WTC11 (cell line): ENCODE data around the gene KLHL29. TPM values are rescaled to one million over a fixed set of nuclear protein-coding genes. Genes with fewer than 3 reads are reported as not detected.
"Not testable (repeated sequence)": the region's sequence is repeated elsewhere in the genome, so short reads cannot be mapped to it uniquely, and the experiment has no call there.

Experiments used
- ATAC-seq: fragments of 200-7000 bp; cut with Tn5 transposase; 2 replicates; pipeline ENCODE4 v1.10.0; 2021; ENCODE audit warnings: mild to moderate bottlenecking, moderate library complexity
- CTCF ChIA-PET: fragments of 300-600 bp; sonication (Branson Sonifier 250); formaldehyde crosslinking; loops from one replicate; lab custom pipeline; 2021; ENCODE audit warnings: antibody characterized with exemption; lab: Charles Lee
- POLR2A ChIA-PET: fragments of 350-600 bp; sonication (Branson Sonifier 250); formaldehyde crosslinking; loops from one replicate; lab custom pipeline; 2021; ENCODE audit warnings: antibody characterized with exemption; lab: Charles Lee
- DNase-seq: peaks from one replicate; pipeline ENCODE4 v3.0.0; 2021; ENCODE audit warnings: low spot score
- H3K27ac Mint-ChIP-seq: 2 replicates; pipeline ENCODE4 v1.8.0; 2021; ENCODE audit warnings: mixed read lengths
- H3K27me3 Mint-ChIP-seq: 2 replicates; pipeline ENCODE4 v1.8.0; 2021; ENCODE audit warnings: low read depth, mild to moderate bottlenecking, moderate library complexity, mixed read lengths
- H3K36me3 Mint-ChIP-seq: 2 replicates; pipeline ENCODE4 v1.8.0; 2021; ENCODE audit warnings: mixed read lengths
- H3K4me1 Mint-ChIP-seq: 2 replicates; pipeline ENCODE4 v1.8.0; 2022; ENCODE audit warnings: mixed read lengths
- H3K4me3 Mint-ChIP-seq: 2 replicates; pipeline ENCODE4 v1.8.0; 2021; ENCODE audit warnings: mild to moderate bottlenecking, moderate library complexity, mixed read lengths
- H3K9me3 Mint-ChIP-seq: 2 replicates; pipeline ENCODE4 v1.8.0; 2021; ENCODE audit warnings: mixed read lengths
- AFF4 ChIP-seq: sonication (generic); formaldehyde crosslinking; IDR thresholded peaks from 2 replicates; pipeline ENCODE4 v1.8.1; 2023; ENCODE audit warnings: mild to moderate bottlenecking, missing genetic modification reagents, borderline replicate concordance
- ATF3 ChIP-seq: sonication (generic); formaldehyde crosslinking; conservative IDR thresholded peaks from 2 replicates; pipeline ENCODE4 v1.8.1; 2022; ENCODE audit warnings: mild to moderate bottlenecking, missing genetic modification reagents
- CREB1 ChIP-seq: sonication (generic); formaldehyde crosslinking; IDR thresholded peaks from 2 replicates; pipeline ENCODE4 v1.8.0; 2023; ENCODE audit warnings: mild to moderate bottlenecking, missing genetic modification reagents
- ERG ChIP-seq: fragments of 250-450 bp; sonication (Bioruptor Pico); IDR thresholded peaks from 2 replicates; pipeline ENCODE4 v1.8.0; 2021; ENCODE audit warnings: mild to moderate bottlenecking
- IRF1 ChIP-seq: sonication (generic); formaldehyde crosslinking; IDR thresholded peaks from 2 replicates; pipeline ENCODE4 v1.8.0; 2023; ENCODE audit warnings: missing genetic modification reagents
- IRF2 ChIP-seq: sonication (generic); formaldehyde crosslinking; IDR thresholded peaks from 2 replicates; pipeline ENCODE4 v1.8.0; 2022; ENCODE audit warnings: low read depth, missing genetic modification reagents, borderline replicate concordance
- JAZF1 ChIP-seq: fragments of 250-450 bp; sonication (Bioruptor Pico); IDR thresholded peaks from 2 replicates; pipeline ENCODE4 v1.9.0; 2021; ENCODE audit warnings: moderate library complexity, mild to moderate bottlenecking, inconsistent platforms
- JUN ChIP-seq: sonication (generic); formaldehyde crosslinking; IDR thresholded peaks from 2 replicates; pipeline ENCODE4 v1.8.0; 2023; ENCODE audit warnings: mild to moderate bottlenecking, missing genetic modification reagents
- MYBL2 ChIP-seq: sonication (generic); formaldehyde crosslinking; IDR thresholded peaks from 2 replicates; pipeline ENCODE4 v1.8.1; 2023; ENCODE audit warnings: mild to moderate bottlenecking, moderate library complexity, missing genetic modification reagents
- NR3C1 ChIP-seq: sonication (generic); formaldehyde crosslinking; conservative IDR thresholded peaks from 2 replicates; pipeline ENCODE4 v1.8.1; 2023; ENCODE audit warnings: low read depth, mild to moderate bottlenecking, missing genetic modification reagents
- PRRX2 ChIP-seq: fragments of 250-450 bp; sonication (Bioruptor Pico); IDR thresholded peaks from 2 replicates; pipeline ENCODE4 v1.8.0; 2021; ENCODE audit warnings: mild to moderate bottlenecking
- RORB ChIP-seq: fragments of 250-450 bp; sonication (Bioruptor Pico); IDR thresholded peaks from 2 replicates; pipeline ENCODE4 v1.9.0; 2021; ENCODE audit warnings: mild to moderate bottlenecking
- USF1 ChIP-seq: sonication (generic); formaldehyde crosslinking; IDR thresholded peaks from 2 replicates; pipeline ENCODE4 v1.8.0; 2022; ENCODE audit warnings: mild to moderate bottlenecking, missing genetic modification reagents
- ZBTB43 ChIP-seq: sonication (generic); formaldehyde crosslinking; IDR thresholded peaks from 2 replicates; pipeline ENCODE4 v1.8.1; 2023; ENCODE audit warnings: mild to moderate bottlenecking, missing genetic modification reagents
- ZNF138 ChIP-seq: sonication (generic); formaldehyde crosslinking; conservative IDR thresholded peaks from 2 replicates; pipeline ENCODE4 v1.8.1; 2022; ENCODE audit warnings: mild to moderate bottlenecking, moderate library complexity, missing genetic modification reagents
- ZNF263 ChIP-seq: sonication (generic); formaldehyde crosslinking; IDR thresholded peaks from 2 replicates; pipeline ENCODE4 v1.8.1; 2022; ENCODE audit warnings: low read depth, mild to moderate bottlenecking, moderate library complexity, missing genetic modification reagents
- total RNA-seq: library from RNA; stranded (reverse); gene quantifications from 3 replicates; pipeline ENCODE4 v1.2.3, GENCODE V29; 2021

The KLHL29 gene
- total RNA-seq, 1 experiment from 2014 or later = 7.1 TPM

- DNase-seq = no peak
- Mint-ChIP-seq H3K36me3 (no peaks in the 10 kb centered on the region), H3K4me1 (peaks cover 8% of the 10 kb centered on the region), H3K9me3 (peaks cover 13% of the 10 kb centered on the region), H3K27ac (no peak overlapping the region)
- CTCF ChIA-PET = no interaction called here
- TF ChIP-seq IRF2 (CRISPR knock-in tag) (no peak), USF1 (CRISPR knock-in tag) (no peak)
- TF ChIP-seq, all 79 proteins: peak for 0
- H3K27me3 Mint-ChIP-seq = peaks cover 28% of the 10 kb centered on the region
- POLR2A ChIA-PET = no interaction called here
- no peak for ATAC-seq
- no peak overlapping the region for H3K4me3 Mint-ChIP-seq
These were observed 37.4 kb upstream of the KLHL29 start for GRCh38 chr2:23347471-23348092.

- POLR2A ChIA-PET, H3K4me1 Mint-ChIP-seq, CTCF ChIA-PET, ATAC-seq, H3K4me3 Mint-ChIP-seq, H3K27ac Mint-ChIP-seq, DNase-seq, H3K36me3 Mint-ChIP-seq: not testable (repeated sequence)
- H3K9me3 Mint-ChIP-seq = peaks cover 13% of the 10 kb centered on the region
- H3K27me3 Mint-ChIP-seq = peaks cover 33% of the 10 kb centered on the region
These were observed 36.9 kb upstream of the KLHL29 start for GRCh38 chr2:23348093-23348481.

GRCh38 chr2:23349508-23349907, 35.5 kb upstream of the KLHL29 start:
- no peak overlapping the region for H3K4me3 Mint-ChIP-seq
- no peak for TF ChIP-seq AFF4 (CRISPR knock-in tag)
- TF ChIP-seq ZNF263 (CRISPR knock-in tag) = no peak
- TF ChIP-seq NR3C1 (CRISPR knock-in tag) = no peak
- TF ChIP-seq JUN (CRISPR knock-in tag) = no peak
- TF ChIP-seq IRF1 (CRISPR knock-in tag) = no peak
- ChIA-PET CTCF (interaction anchor here (1.0 to 1.5 kb wide), 2 partner anchors 37 to 66 kb away, joined by 3 read pairs; no protein-coding TSS in a partner anchor), POLR2A (no interaction called here)
- ATAC-seq (no peak), DNase-seq (no peak)
- H3K9me3 Mint-ChIP-seq = peaks cover 13% of the 10 kb centered on the region
- no peaks in the 10 kb centered on the region for H3K36me3 Mint-ChIP-seq
- H3K27me3 Mint-ChIP-seq = peaks cover 42% of the 10 kb centered on the region
- H3K27ac Mint-ChIP-seq = no peak overlapping the region
- H3K4me1 Mint-ChIP-seq = peaks cover 8% of the 10 kb centered on the region

GRCh38 chr2:23350041-23350791, 34.8 kb upstream of the KLHL29 start:
- Mint-ChIP-seq H3K27me3 (peaks cover 45% of the 10 kb centered on the region), H3K4me3 (no peak overlapping the region), H3K36me3 (no peaks in the 10 kb centered on the region), H3K9me3 (peaks cover 13% of the 10 kb centered on the region), H3K27ac (no peak overlapping the region), H3K4me1 (peaks cover 8% of the 10 kb centered on the region)
- ChIA-PET POLR2A (no interaction called here), CTCF (interaction anchor here (1.3 to 2.2 kb wide), 4 partner anchors 13 to 65 kb away, joined by 3 to 12 read pairs (median 4); no protein-coding TSS in a partner anchor)
- DNase-seq (no peak), ATAC-seq (no peak)
- TF ChIP-seq ERG (CRISPR knock-in tag) (no peak), ZBTB43 (CRISPR knock-in tag) (no peak), RORB (CRISPR knock-in tag) (no peak), MYBL2 (no peak), JAZF1 (CRISPR knock-in tag) (no peak), CREB1 (no peak), ATF3 (CRISPR knock-in tag) (no peak), USF1 (CRISPR knock-in tag) (no peak), ZNF138 (no peak), PRRX2 (CRISPR knock-in tag) (no peak)
